H9 (cell line): ENCODE results near the gene EXD2. TPM values are rescaled to one million over a fixed set of nuclear protein-coding genes. Genes with fewer than 3 reads are reported as not detected.

Experiments
- DNase-seq: peaks from one replicate; pipeline ENCODE4 v3.0.0-alpha.2; 2017
- H2AFZ ChIP-seq: one replicate; pipeline ENCODE4 v1.6.1; 2013; ENCODE audit warnings: mild to moderate bottlenecking, low read length, control low read depth, moderate library complexity
- H2AK5ac ChIP-seq: 2 replicates; pipeline ENCODE4 v1.6.1; 2013; ENCODE audit warnings: low read length, control low read depth, mixed read lengths; ENCODE audit not compliant: insufficient read length
- H2BK120ac ChIP-seq: one replicate; pipeline ENCODE4 v1.6.1; 2013; ENCODE audit warnings: low read depth, mild to moderate bottlenecking, low read length, control low read depth, inconsistent platforms; ENCODE audit not compliant: poor library complexity, severe bottlenecking
- H2BK12ac ChIP-seq: 2 replicates; pipeline ENCODE4 v1.6.1; 2013; ENCODE audit warnings: low read length, control low read depth, mixed read lengths, low read depth; ENCODE audit not compliant: insufficient read length
- H2BK15ac ChIP-seq: 2 replicates; pipeline ENCODE4 v1.6.1; 2013; ENCODE audit warnings: low read depth, low read length, control low read depth
- H2BK20ac ChIP-seq: one replicate; pipeline ENCODE4 v1.6.1; 2013; ENCODE audit warnings: low read depth, mild to moderate bottlenecking, low read length, control low read depth, inconsistent platforms; ENCODE audit not compliant: poor library complexity, severe bottlenecking
- H2BK5ac ChIP-seq: 2 replicates; pipeline ENCODE4 v1.6.1; 2013; ENCODE audit warnings: low read length, control low read depth, mixed read lengths; ENCODE audit not compliant: insufficient read length
- H3K14ac ChIP-seq: 2 replicates; pipeline ENCODE4 v1.6.1; 2013; ENCODE audit warnings: low read length, control low read depth; ENCODE audit not compliant: insufficient read depth
- H3K18ac ChIP-seq: 2 replicates; pipeline ENCODE4 v1.6.1; 2013; ENCODE audit warnings: low read depth, mild to moderate bottlenecking, mixed read lengths, low read length, control low read depth; ENCODE audit not compliant: insufficient read length
- H3K23ac ChIP-seq: 2 replicates; pipeline ENCODE4 v1.6.1; 2013; ENCODE audit warnings: low read length, control low read depth, mixed read lengths, low read depth; ENCODE audit not compliant: insufficient read length
- H3K23me2 ChIP-seq: 2 replicates; pipeline ENCODE4 v1.6.1; 2013; ENCODE audit warnings: low read depth, mild to moderate bottlenecking, mixed read lengths, low read length, control low read depth; ENCODE audit not compliant: insufficient read length, poor library complexity, severe bottlenecking
- H3K27ac ChIP-seq: 2 replicates; pipeline ENCODE4 v1.5.1; 2013; ENCODE audit warnings: low read length, control low read depth, mixed read lengths, low read depth; ENCODE audit not compliant: insufficient read length
- H3K27me3 ChIP-seq: 2 replicates; pipeline ENCODE4 v1.6.1; 2013; ENCODE audit warnings: low read length, control low read depth, inconsistent platforms; ENCODE audit not compliant: insufficient read depth
- H3K4ac ChIP-seq: 2 replicates; pipeline ENCODE4 v1.6.1; 2013; ENCODE audit warnings: low read depth, mild to moderate bottlenecking, control low read depth, inconsistent platforms, low read length, moderate library complexity
- H3K4me1 ChIP-seq: 2 replicates; pipeline ENCODE4 v1.6.1; 2013; ENCODE audit warnings: low read length, control low read depth, inconsistent platforms; ENCODE audit not compliant: insufficient read depth
- H3K4me2 ChIP-seq: 2 replicates; pipeline ENCODE4 v1.6.1; 2013; ENCODE audit warnings: low read length, control low read depth, mixed read lengths; ENCODE audit not compliant: insufficient read length, insufficient read depth
- H3K56ac ChIP-seq: 2 replicates; pipeline ENCODE4 v1.6.1; 2013; ENCODE audit warnings: low read depth, mild to moderate bottlenecking, mixed read lengths, low read length, control low read depth; ENCODE audit not compliant: insufficient read length
- H3K79me1 ChIP-seq: 2 replicates; pipeline ENCODE4 v1.6.1; 2013; ENCODE audit warnings: low read depth, mild to moderate bottlenecking, moderate library complexity, low read length, control low read depth, inconsistent platforms; ENCODE audit not compliant: insufficient read depth, poor library complexity, severe bottlenecking
- H3K79me2 ChIP-seq: 2 replicates; pipeline ENCODE4 v1.6.1; 2013; ENCODE audit warnings: low read length, control low read depth, inconsistent platforms; ENCODE audit not compliant: insufficient read depth
- H3K9ac ChIP-seq: 2 replicates; pipeline ENCODE4 v1.6.1; 2013; ENCODE audit warnings: low read length, control low read depth, mixed read lengths; ENCODE audit not compliant: insufficient read length; ENCODE audit errors: extremely low read depth
- H3K9me3 ChIP-seq: one replicate; pipeline ENCODE4 v1.6.1; 2013; ENCODE audit warnings: low read depth, low read length, inconsistent platforms; ENCODE audit not compliant: control insufficient read depth
- H3T11ph ChIP-seq: one replicate; pipeline ENCODE4 v1.6.1; 2013; ENCODE audit warnings: mild to moderate bottlenecking, low read length, control low read depth, inconsistent platforms
- H4K20me1 ChIP-seq: one replicate; pipeline ENCODE4 v1.6.1; 2013; ENCODE audit not compliant: control insufficient read depth, insufficient read length, insufficient read depth
- H4K5ac ChIP-seq: 2 replicates; pipeline ENCODE4 v1.6.1; 2013; ENCODE audit warnings: low read depth, mild to moderate bottlenecking, mixed read lengths, low read length, control low read depth; ENCODE audit not compliant: insufficient read length
- H4K8ac ChIP-seq: replicated peaks from 2 replicates; pipeline ENCODE4 v1.6.1; 2013; ENCODE audit warnings: low read length, control low read depth, mixed read lengths, low read depth; ENCODE audit not compliant: insufficient read length
- H4K91ac ChIP-seq: 2 replicates; pipeline ENCODE4 v1.6.1; 2013; ENCODE audit warnings: low read depth, mild to moderate bottlenecking, moderate library complexity, mixed read lengths, low read length, control low read depth; ENCODE audit not compliant: insufficient read length
- H3K27ac Mint-ChIP-seq, 3 experiments: 2 replicates in 2 of 3; 3 replicates in 1 of 3; pipeline ENCODE4 v1.8.0; 2020 to 2021; ENCODE audit warnings: mixed read lengths in 3 of 3, mild to moderate bottlenecking in 1 of 3, moderate library complexity in 1 of 3
- H3K27me3 Mint-ChIP-seq: 2 replicates; pipeline ENCODE4 v1.8.0; 2021; ENCODE audit warnings: low read depth, mild to moderate bottlenecking, moderate library complexity, mixed read lengths
- H3K36me3 Mint-ChIP-seq, 3 experiments: 2 replicates in 2 of 3; 3 replicates in 1 of 3; pipeline ENCODE4 v1.8.0; 2020 to 2021; ENCODE audit warnings: low read depth in 3 of 3, mixed read lengths in 3 of 3; ENCODE audit not compliant: insufficient read depth in 1 of 3
- H3K4me1 Mint-ChIP-seq, 2 experiments: 2 replicates each; pipeline ENCODE4 v1.8.0; 2020; ENCODE audit warnings: mixed read lengths in 2 of 2
- H3K4me3 Mint-ChIP-seq, 2 experiments: 2 replicates in 1 of 2; 3 replicates in 1 of 2; pipeline ENCODE4 v1.8.0; 2020 to 2021; ENCODE audit warnings: mild to moderate bottlenecking in 2 of 2, mixed read lengths in 2 of 2, moderate library complexity in 1 of 2
- H3K9me3 Mint-ChIP-seq, 2 experiments: 2 replicates in 1 of 2; 3 replicates in 1 of 2; pipeline ENCODE4 v1.8.0; 2020; ENCODE audit warnings: mild to moderate bottlenecking in 2 of 2, mixed read lengths in 2 of 2, moderate library complexity in 1 of 2
- WGBS: extraction: QIAGEN DNeasy Blood & Tissue Kit; methylation state at CpG from one replicate; pipeline ENCODE4 v1.1.7; 2013; ENCODE audit warnings: missing lambda C conversion rate, low lambda C conversion rate, mixed read lengths; ENCODE audit not compliant: insufficient read length; ENCODE audit errors: extremely low coverage; 5-methylcytosine and 5-hydroxymethylcytosine counted together
- total RNA-seq: library from RNA; stranded (reverse); gene quantifications from 2 replicates; pipeline ENCODE4 v1.2.1, GENCODE V29; 2021
- TF ChIP-seq, protein P1 (sequence below): fragments of 200-600 bp; sonication (generic); conservative IDR thresholded peaks from 3 replicates; pipeline ENCODE4 v1.8.0; 2021; ENCODE audit warnings: antibody characterized with exemption, mild to moderate bottlenecking

Gene EXD2
- total RNA-seq, 1 experiment from 2014 or later: 19.6 TPM

DNA sequence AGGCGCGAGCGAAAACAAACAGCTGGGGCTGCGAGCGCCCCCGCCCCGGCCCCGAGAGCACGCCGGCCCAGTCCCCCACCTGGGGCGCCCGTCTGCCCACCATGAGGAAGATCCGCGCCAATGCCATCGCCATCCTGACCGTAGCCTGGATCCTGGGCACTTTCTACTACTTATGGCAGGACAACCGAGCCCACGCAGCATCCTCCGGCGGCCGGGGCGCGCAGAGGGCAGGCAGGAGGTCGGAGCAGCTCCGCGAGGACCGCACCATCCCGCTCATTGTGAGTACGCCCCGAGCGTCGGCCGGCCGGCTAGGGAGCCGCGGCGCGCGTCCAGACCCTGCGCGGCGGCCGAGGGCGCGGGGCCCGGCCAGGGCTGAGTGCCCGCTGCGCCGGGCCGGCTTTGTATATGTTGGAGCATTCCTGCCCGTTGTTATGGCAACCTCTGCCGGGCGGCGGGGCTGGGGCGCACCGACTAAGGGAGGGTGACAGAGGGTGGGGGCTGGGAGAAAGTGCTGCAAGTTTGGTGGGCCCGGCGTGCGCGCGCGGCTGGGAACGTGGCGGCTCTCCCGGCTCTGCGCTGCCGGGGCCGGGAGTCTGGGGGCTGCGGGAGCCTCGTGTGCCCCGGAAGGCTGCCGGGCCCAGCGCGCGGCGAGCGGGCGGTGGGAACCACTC, 69.0 kb downstream of the EXD2 start:
- no peak overlapping the region for H2BK15ac ChIP-seq
- no peak overlapping the region for H2BK12ac ChIP-seq
- no peak overlapping the region for H2AK5ac ChIP-seq
- no peak overlapping the region for H3K27ac ChIP-seq
- no CpG with 5 or more reads among the region's 78 CpGs for WGBS
- no peak overlapping the region for H3K27ac Mint-ChIP-seq
- H4K5ac ChIP-seq: no peak overlapping the region
- H3K4me1 Mint-ChIP-seq: peaks cover 25% of the 10 kb centered on the region in 2 experiments
- H3K9me3 Mint-ChIP-seq: no peaks in the 10 kb centered on the region
- H2BK5ac ChIP-seq: no peak overlapping the region
- H3K79me1 ChIP-seq: no peaks in the 10 kb centered on the region
- peaks cover 20% of the 10 kb centered on the region; the same call in 1 of the 2 replicates for H3K27me3 ChIP-seq
- peaks cover 20% of the 10 kb centered on the region for H3K23me2 ChIP-seq
- H4K20me1 ChIP-seq: no peaks in the 10 kb centered on the region
- peak overlapping the region; percentile 80 for H3K14ac ChIP-seq
- peaks cover 69% of the 10 kb centered on the region for H3K27me3 Mint-ChIP-seq
- no peak overlapping the region for H3K56ac ChIP-seq
- H3K4ac ChIP-seq: no peak overlapping the region
- H3K9ac ChIP-seq: peak overlapping the region; percentile 17
- peaks cover 0 to 3% (median 0%) of the 10 kb centered on the region in 3 experiments; a peak in 2 of 7 replicates for H3K36me3 Mint-ChIP-seq
- no peaks in the 10 kb centered on the region; the same call in 1 of the 2 replicates for H3K4me1 ChIP-seq
- no peak overlapping the region for H3K23ac ChIP-seq
- H4K8ac ChIP-seq: no peak overlapping the region
- no peak overlapping the region for H2BK120ac ChIP-seq
- H2AFZ ChIP-seq: no peak overlapping the region
- TF ChIP-seq, protein P1, sequence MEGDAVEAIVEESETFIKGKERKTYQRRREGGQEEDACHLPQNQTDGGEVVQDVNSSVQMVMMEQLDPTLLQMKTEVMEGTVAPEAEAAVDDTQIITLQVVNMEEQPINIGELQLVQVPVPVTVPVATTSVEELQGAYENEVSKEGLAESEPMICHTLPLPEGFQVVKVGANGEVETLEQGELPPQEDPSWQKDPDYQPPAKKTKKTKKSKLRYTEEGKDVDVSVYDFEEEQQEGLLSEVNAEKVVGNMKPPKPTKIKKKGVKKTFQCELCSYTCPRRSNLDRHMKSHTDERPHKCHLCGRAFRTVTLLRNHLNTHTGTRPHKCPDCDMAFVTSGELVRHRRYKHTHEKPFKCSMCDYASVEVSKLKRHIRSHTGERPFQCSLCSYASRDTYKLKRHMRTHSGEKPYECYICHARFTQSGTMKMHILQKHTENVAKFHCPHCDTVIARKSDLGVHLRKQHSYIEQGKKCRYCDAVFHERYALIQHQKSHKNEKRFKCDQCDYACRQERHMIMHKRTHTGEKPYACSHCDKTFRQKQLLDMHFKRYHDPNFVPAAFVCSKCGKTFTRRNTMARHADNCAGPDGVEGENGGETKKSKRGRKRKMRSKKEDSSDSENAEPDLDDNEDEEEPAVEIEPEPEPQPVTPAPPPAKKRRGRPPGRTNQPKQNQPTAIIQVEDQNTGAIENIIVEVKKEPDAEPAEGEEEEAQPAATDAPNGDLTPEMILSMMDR: no peak
- H3T11ph ChIP-seq: no peak overlapping the region
- peak overlapping the region; percentile 95 for H3K18ac ChIP-seq
- no peaks in the 10 kb centered on the region for H3K9me3 ChIP-seq
- H3K4me2 ChIP-seq: peak overlapping the region; percentile 65
- no peak overlapping the region for H4K91ac ChIP-seq
- no peaks in the 10 kb centered on the region for H3K79me2 ChIP-seq
- peak; percentile 60 for DNase-seq
- H3K4me3 Mint-ChIP-seq: peak overlapping the region; percentile 74 to 91
- no peak overlapping the region for H2BK20ac ChIP-seq
